HG02623 (cell line): ENCODE results near the gene MYCBPAP.

ENCODE experiments used
- ATAC-seq: cut with Tn5 transposase; IDR thresholded peaks from one replicate; pipeline ENCODE4 v1.9.1; 2021; ENCODE audit warnings: moderate library complexity; ENCODE audit not compliant: unreplicated experiment

Gene MYCBPAP

GRCh38 chr17:50569592-50569991 is 61.4 kb downstream of the MYCBPAP start:
- ATAC-seq = no peak

- no peak for ATAC-seq
These were observed 61.8 kb downstream of the MYCBPAP start for GRCh38 chr17:50570032-50570431.

GRCh38 chr17:50570528-50570927 is 62.3 kb downstream of the MYCBPAP start:
- ATAC-seq = no peak

- ATAC-seq = no peak
These were observed 63.4 kb downstream of the MYCBPAP start for GRCh38 chr17:50571681-50572080.

GRCh38 chr17:50572541-50572940 is 64.3 kb downstream of the MYCBPAP start:
- ATAC-seq = no peak

- no peak for ATAC-seq
These were observed 65.8 kb downstream of the MYCBPAP start for GRCh38 chr17:50573866-50574611.

GRCh38 chr17:50575581-50576210 is 67.5 kb downstream of the MYCBPAP start:
- ATAC-seq = no peak

- ATAC-seq = no peak
These were observed 68.6 kb downstream of the MYCBPAP start for GRCh38 chr17:50576864-50577263.

GRCh38 chr17:50577451-50577954 is 69.3 kb downstream of the MYCBPAP start:
- ATAC-seq = no peak

GRCh38 chr17:50578173-50578572 is 69.9 kb downstream of the MYCBPAP start:
- no peak for ATAC-seq

GRCh38 chr17:50579399-50579798 is 71.2 kb downstream of the MYCBPAP start:
- ATAC-seq = no peak

GRCh38 chr17:50580646-50581045 is 72.4 kb downstream of the MYCBPAP start:
- no peak for ATAC-seq
